Myocyte (in vitro differentiated cells): Measurements from ENCODE around the gene FOXD4. TPM values are rescaled to one million over a fixed set of nuclear protein-coding genes. Genes with fewer than 3 reads are reported as not detected.
"Not testable (repeated sequence)": the region's sequence is repeated elsewhere in the genome, so short reads cannot be mapped to it uniquely, and the experiment has no call there.

ENCODE experiments used
- DNase-seq: peaks from one replicate; pipeline ENCODE4 v3.0.0-alpha.2; 2012; ENCODE audit warnings: low read depth
- total RNA-seq: library from RNA; depleted of rRNA; stranded (reverse); fragments of >200 nt; gene quantifications from 2 replicates; pipeline ENCODE4 v1.2.3, GENCODE V29; 2014

Gene FOXD4
- total RNA-seq, 1 donor from 2014 or later: 0.19 TPM

DNA sequence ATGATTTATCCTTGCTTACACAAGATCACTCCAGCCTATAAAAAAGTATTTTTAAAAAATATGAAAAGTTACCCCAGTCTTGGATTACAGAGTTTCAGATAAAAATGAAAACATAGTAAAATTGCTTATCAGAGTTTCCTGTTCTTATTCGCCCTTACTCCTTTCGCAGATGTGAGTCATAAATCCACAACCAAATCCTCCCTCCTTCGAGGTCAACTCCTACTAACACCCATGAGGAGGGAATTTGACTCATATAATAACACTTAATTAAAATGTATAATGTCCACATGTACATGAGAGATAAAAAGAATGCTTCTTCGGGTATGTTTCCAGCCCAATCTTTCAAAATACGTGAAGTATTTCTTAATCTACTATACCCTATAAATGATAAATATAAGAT is 23.9 kb downstream of the FOXD4 start:
- not testable (repeated sequence) for DNase-seq

DNA sequence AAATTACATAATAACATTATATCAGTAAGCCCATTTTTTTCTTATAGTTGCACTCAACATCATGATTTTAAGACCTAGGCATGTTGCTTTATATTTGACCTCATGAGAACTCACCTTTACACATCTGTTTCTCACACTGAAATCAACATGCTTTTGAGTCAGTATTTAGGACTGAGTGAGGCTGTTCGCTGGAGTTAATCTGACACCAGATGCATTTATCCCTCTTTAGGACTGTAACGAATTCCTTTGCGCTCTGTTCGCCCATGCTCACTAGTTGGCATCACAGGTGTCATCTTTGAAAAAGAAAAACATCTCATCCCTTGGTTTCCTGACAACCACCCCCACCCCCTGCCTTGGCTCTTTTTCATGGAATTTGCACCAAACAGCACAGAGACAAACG is 24.3 kb downstream of the FOXD4 start:
- DNase-seq: not testable (repeated sequence)

- DNase-seq: not testable (repeated sequence)
These were observed 27.4 kb downstream of the FOXD4 start for GRCh38 chr9:90851-91250.

- not testable (repeated sequence) for DNase-seq
These were observed 29.7 kb downstream of the FOXD4 start for GRCh38 chr9:88396-89037.

DNA sequence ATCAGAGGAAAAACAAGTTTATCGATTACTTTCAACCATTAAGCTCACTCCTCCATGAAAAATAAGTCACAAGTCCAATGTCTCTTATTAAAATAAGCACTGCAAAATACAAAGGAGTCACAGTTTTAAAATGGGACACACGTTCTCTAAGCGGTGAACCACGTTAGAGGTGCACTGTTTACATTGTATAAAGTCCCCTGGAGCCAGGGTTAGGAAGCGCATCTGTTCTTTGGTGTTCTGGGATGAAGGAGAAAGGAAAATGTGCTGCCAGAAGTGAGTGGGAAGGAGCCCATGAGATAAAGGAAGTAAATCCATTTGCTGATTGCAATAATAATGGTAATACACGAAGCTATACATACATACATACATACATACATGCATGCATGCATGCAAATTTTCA is 30.4 kb downstream of the FOXD4 start:
- not testable (repeated sequence) for DNase-seq

- not testable (repeated sequence) for DNase-seq
These were observed 31.1 kb downstream of the FOXD4 start for GRCh38 chr9:87105-87504.

DNA sequence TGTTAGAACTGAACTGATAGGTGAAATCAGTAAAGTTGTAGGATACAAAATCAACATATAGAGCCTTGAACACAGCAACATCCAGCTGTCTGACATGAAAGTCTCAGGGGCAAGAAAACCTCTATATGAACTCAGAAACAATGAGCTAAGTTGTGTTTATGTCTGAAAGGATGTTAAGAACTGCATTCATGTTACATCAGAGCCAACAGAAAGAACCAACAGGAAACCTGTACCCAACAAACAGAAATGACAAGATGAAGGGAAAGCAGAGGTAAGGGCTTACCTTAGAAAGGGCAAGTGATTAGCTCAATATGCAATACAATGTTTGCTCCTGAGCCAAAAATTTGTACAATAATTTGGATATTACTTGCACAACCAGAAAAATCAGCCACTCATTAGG is 31.5 kb downstream of the FOXD4 start:
- DNase-seq: not testable (repeated sequence)

DNA sequence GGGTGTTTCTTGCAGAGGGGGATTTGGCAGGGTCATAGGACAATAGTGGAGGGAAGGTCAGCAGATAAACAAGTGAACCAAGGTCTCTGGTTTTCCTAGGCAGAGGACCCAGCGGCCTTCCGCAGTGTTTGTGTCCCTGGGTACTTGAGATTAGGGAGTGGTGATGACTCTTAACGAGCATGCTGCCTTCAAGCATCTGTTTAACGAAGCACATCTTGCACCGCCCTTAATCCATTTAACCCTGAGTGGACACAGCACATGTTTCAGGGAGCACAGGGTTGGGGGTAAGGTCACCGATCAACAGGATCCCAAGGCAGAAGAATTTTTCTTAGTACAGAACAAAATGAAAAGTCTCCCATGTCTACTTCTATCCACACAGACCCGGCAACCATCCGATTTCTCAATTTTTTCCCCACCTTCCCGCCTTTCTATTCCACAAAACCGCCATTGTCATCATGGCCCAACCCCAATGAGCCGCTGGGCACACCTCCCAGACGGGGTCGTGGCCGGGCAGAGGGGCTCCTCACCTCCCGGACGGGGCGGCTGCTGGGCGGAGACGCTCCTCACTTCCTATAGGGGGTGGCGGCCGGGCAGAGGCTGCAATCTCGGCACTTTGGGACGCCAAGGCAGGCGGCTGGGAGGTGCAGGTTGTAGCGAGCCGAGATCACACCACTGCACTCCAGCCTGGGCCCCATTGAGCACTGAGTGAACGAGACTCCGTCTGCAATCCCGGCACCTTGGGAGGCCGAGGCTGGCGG is 35.1 kb downstream of the FOXD4 start:
- DNase-seq: not testable (repeated sequence)

GRCh38 chr9:78333-78732 is 39.9 kb downstream of the FOXD4 start:
- not testable (repeated sequence) for DNase-seq

GRCh38 chr9:76389-76788 is 41.8 kb downstream of the FOXD4 start:
- not testable (repeated sequence) for DNase-seq

GRCh38 chr9:73900-74525 is 44.2 kb downstream of the FOXD4 start:
- DNase-seq: not testable (repeated sequence)

GRCh38 chr9:73076-73899 is 44.9 kb downstream of the FOXD4 start:
- peak; percentile 6 for DNase-seq

Other genes with a start within 250 kb of the FOXD4 start
- 2.1 and 5.4 TPM in 2 replicates for gene WASHC1, start 89.0 kb downstream of the FOXD4 start, total RNA-seq
- 40.1 and 45.1 TPM in 2 replicates for gene ZNG1A, start 60.6 kb upstream of the FOXD4 start, total RNA-seq
- gene DOCK8, start 96.4 kb upstream of the FOXD4 start, total RNA-seq: 0.21 and 2.1 TPM in 2 replicates